K562 (cell line): ENCODE data around the gene NECAB3. TPM values are rescaled to one million over a fixed set of nuclear protein-coding genes. Genes with fewer than 3 reads are reported as not detected.

ENCODE experiments used
- CBX3 ChIP-seq, 2 experiments: IDR thresholded peaks; 1 replicate in 1 of 2; 2 replicates in 1 of 2; pipeline ENCODE4 v1.6.1; 2012; ENCODE audit warnings: inconsistent platforms in 2 of 2, low read length in 2 of 2, borderline replicate concordance in 1 of 2, control low read depth in 1 of 2
- NCOA6 ChIP-seq: fragments of 450-650 bp; IDR thresholded peaks from 2 replicates; pipeline ENCODE4 v1.6.1; 2017; ENCODE audit warnings: mild to moderate bottlenecking
- PHF21A ChIP-seq: fragments of 450-650 bp; IDR thresholded peaks from 2 replicates; pipeline ENCODE4 v1.6.1; 2017; ENCODE audit warnings: low read depth, borderline replicate concordance
- U2AF1 ChIP-seq: fragments of 200-400 bp; formaldehyde crosslinking; optimal IDR thresholded peaks from 2 replicates; pipeline ENCODE3; 2017; ENCODE audit warnings: mild to moderate bottlenecking, low read depth, low read length, moderate library complexity
- polyA plus RNA-seq, 8 experiments: library from polyadenylated mRNA; depleted of rRNA in 4 of 8; stranded (reverse) in 5 of 8; unstranded in 3 of 8; fragments of >200 nt; fragmentation: Nextera tagmentation in 2 of 8; fragmentation: Illumina TruSeq in 1 of 8; extraction: Ambion mirVana in 2 of 8; extraction: Trizol in 1 of 8; gene quantifications; 2 replicates each; pipeline versions ENCODE4 v1.2.1 to v1.2.3, GENCODE V29; 2011 to 2014; ENCODE audit warnings: inconsistent platforms in 1 of 8, missing spikeins in 1 of 8
- total RNA-seq, 7 experiments: library from RNA; depleted of rRNA in 6 of 7; stranded (reverse); fragments of >200 nt in 6 of 7; fragmentation: Illumina TruSeq in 2 of 7; extraction: Trizol in 2 of 7; gene quantifications; 2 replicates each; pipeline versions ENCODE4 v1.2.1 to v1.2.3, GENCODE V29; 2011 to 2021; ENCODE audit warnings: low replicate concordance in 1 of 7
- TF ChIP-seq, protein P1 (sequence below): fragments of 250-450 bp; sonication (Bioruptor Pico); IDR thresholded peaks from 2 replicates; pipeline ENCODE4 v1.5.0; 2021; ENCODE audit warnings: mild to moderate bottlenecking, borderline replicate concordance

Gene NECAB3
- total and polyA plus RNA-seq, 9 of the 15 experiments (the other 6 are each of a cell fraction or from before 2014, with no cell fraction given): 0.94 to 63.3 (median 31.5) TPM

DNA sequence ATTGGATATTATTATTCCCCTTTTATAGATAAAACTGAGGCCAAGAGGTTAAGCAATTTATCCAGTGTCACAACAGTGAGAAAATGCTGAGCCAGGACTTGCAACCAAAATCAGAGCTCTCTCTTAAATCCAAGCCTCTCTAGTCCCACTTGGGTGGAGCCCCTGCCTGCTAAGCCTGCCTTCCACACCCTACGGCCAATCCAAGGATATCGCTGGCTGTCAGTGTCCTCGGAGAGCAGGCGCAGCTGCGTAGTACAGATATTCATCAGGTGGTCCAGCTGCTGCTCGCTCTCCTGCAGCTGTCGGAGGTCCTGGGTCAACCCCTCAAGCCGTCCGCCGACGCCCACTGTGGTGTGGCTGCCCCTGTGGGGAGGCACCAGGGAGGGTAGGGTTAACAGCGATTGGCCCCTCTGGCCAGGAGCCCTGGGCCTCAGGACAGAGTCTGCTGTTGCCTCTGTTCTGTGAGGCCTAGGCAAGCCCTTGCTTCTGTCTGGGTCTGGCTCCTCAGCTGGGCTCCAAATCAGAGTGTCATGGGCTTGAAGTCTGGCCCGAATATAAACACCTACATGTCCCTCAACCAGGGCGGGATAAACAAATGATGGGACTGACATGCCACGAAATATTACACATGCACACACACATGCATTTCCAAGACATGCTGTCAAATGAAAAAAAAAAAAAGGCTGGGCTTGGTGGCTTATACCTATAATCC lies 3.9 kb upstream of the NECAB3 start (continued):
- TF ChIP-seq, protein P1, sequence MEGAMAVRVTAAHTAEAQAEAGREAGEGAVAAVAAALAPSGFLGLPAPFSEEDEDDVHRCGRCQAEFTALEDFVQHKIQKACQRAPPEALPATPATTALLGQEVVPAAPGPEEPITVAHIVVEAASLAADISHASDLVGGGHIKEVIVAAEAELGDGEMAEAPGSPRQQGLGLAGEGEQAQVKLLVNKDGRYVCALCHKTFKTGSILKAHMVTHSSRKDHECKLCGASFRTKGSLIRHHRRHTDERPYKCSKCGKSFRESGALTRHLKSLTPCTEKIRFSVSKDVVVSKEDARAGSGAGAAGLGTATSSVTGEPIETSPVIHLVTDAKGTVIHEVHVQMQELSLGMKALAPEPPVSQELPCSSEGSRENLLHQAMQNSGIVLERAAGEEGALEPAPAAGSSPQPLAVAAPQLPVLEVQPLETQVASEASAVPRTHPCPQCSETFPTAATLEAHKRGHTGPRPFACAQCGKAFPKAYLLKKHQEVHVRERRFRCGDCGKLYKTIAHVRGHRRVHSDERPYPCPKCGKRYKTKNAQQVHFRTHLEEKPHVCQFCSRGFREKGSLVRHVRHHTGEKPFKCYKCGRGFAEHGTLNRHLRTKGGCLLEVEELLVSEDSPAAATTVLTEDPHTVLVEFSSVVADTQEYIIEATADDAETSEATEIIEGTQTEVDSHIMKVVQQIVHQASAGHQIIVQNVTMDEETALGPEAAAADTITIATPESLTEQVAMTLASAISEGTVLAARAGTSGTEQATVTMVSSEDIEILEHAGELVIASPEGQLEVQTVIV (CRISPR knock-in tag): no peak
- TF ChIP-seq PHF21A (no peak; the same call in 1 of the 2 replicates), CBX3 (IDR thresholded peaks at IDR 0.05; ENCODE audit: borderline replicate concordance in 1 of 2, low read length in 2 of 2) (no peak), U2AF1 (no peak), NCOA6 (no peak)
